GM18507 (cell line): Measurements from ENCODE around the gene TLK1.

Experiments used
- DNase-seq: peaks from one replicate; pipeline ENCODE4 v3.0.0; 2011; ENCODE audit warnings: low read depth; ENCODE audit not compliant: insufficient read length; ENCODE audit errors: extremely low spot score
- FAIRE-seq: peaks from 2 replicates; lab custom pipeline; 2011; peaks lifted over from hg19 to GRCh38; lab: Jason Lieb, UNC

Gene TLK1

GRCh38 chr2:171036532-171036931, 124.2 kb downstream of the TLK1 start:
- DNase-seq, result no peak
- no peak for FAIRE-seq

GRCh38 chr2:171034315-171034714, 126.4 kb downstream of the TLK1 start:
- DNase-seq (no peak), FAIRE-seq (no peak)

- DNase-seq (no peak), FAIRE-seq (no peak)
These were observed 135.5 kb downstream of the TLK1 start for GRCh38 chr2:171025214-171025613.

DNA sequence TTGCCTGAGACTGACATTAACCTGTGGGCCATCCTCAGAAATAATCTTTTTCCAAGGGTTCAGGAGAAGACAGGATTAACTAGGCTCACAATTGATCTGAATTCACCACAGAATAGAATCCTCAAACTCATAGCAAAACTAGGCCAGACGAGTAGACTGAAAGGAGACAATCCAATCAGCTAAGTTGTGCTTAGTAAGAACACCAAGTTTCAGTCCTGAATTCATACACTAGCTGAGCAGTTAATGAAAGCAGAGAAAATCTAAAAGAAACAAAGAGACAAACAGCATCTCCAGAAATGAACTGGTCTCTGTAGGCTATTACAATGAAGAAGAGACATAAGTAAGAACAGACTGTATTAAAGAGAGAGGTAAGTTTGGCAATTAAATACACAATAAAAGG, 142.2 kb downstream of the TLK1 start:
- DNase-seq, result no peak

GRCh38 chr2:171016125-171016524, 144.6 kb downstream of the TLK1 start:
- DNase-seq (no peak), FAIRE-seq (no peak)

More for the DNA sequence above, 142.2 kb downstream of the TLK1 start:
- peak; percentile 65 for FAIRE-seq

DNA sequence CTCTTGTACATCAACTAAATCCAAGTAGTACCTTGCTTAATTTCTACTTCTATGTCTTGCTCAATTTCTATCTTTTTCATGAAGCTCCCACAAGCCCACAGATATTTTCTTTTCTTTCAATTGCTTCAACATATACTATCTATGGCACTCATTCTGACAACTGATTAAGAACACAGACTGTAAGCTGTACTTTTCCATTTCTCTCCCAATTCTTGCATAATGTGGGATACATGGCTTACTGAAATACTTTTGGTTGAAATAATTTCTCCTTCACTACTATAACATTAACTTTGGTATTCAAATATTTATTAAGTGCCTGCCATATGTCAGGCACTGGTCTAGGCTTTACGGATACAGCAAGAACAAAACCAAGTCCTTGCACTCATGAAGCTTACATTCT, 146.8 kb downstream of the TLK1 start:
- DNase-seq (no peak), FAIRE-seq (no peak)

GRCh38 chr2:171009386-171009785, 151.3 kb downstream of the TLK1 start:
- FAIRE-seq, result no peak
- DNase-seq, result no peak

DNA sequence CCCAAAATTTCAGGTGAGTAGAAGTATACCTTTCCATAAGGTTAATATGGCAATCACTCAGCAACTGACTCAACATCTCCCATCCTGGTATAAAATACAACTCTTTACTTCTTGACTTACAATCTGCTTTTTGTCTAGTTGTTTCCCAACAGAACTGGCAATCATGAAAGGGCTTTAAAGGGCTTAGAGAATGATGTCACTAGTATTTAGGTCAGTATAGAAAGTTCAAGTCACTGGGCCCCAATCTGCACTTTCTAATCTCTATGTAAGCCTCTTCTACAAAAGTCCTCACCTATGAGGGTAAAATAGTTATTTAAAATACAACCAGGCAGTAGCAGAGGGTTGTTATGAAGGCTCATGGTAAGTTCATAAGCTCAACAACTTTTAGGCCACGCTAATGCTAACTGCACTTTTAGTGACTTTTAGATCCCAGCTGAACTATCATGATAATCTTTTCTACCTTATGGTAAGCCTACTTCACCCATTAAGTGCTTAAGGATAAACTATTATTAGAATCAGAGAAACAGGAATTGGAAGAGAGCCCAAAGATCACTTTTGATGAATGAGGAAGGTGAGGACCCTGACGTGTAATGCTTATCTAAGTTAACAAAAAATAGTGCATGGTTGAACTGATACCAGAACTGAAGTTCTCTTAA, 152.0 kb downstream of the TLK1 start:
- no peak for DNase-seq
- no peak for FAIRE-seq

DNA sequence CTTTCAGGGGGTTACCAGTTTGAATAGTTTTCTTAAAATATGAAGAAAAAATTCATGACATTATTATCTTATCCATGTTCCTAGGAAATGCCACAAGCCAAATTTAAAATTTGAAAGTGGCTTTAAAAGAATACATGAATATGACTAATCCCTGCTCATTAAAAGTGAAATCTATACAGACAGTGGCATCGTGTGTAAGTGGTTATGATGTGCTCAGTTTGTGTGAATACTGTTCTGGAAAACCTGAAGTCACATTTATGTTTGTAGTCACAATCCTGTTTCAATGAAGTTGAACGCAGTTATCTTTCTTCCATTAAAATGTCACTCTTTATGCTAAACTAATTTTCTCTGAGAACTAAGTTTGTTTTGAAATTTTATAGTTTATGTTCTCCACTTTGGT, 155.9 kb downstream of the TLK1 start:
- DNase-seq (no peak), FAIRE-seq (no peak)

DNA sequence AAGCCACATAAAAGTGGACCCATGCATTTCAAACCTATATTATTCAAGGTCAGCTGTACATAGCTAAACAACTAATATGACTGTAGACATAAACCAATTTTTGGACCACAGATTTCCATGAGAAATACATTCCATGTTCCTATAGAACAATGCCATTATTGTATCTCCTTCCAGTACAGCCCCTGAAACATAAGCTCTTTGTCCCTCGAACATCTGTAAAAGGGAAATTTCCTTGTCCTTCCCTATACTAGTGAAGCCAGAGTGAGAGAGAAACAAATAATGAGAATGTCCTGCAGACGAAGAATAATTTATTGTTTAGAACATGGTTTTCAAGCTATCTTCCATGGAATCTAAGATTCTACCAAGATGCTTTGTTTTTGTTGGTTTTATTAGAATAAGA, 156.3 kb downstream of the TLK1 start:
- DNase-seq (no peak), FAIRE-seq (no peak)

- DNase-seq (no peak), FAIRE-seq (no peak)
These were observed 161.0 kb downstream of the TLK1 start for GRCh38 chr2:170999654-171000053.

- DNase-seq, result no peak
- no peak for FAIRE-seq
These were observed 162.6 kb downstream of the TLK1 start for GRCh38 chr2:170997893-170998597.

DNA sequence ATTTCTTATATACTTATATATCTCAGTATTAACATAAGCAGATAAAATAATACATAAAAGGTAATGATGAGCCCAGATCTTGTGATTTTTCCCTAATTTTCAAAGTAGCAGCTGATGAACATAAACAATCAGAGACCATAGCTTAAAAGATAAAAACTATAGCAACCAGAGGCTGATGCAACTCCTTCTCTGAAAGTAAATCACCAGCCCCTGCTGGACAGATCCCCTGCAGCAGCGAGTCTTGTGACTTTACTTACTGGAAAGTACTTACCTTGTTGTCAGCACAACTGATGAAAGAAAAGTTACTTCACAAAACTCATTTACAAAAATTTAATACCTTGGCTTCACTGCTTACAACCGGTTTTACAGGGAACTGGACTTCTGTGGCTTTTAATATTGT, 164.4 kb downstream of the TLK1 start:
- DNase-seq (no peak), FAIRE-seq (no peak)

GRCh38 chr2:170991398-170992182, 169.1 kb downstream of the TLK1 start:
- FAIRE-seq (peak; percentile 52), DNase-seq (no peak)

DNA sequence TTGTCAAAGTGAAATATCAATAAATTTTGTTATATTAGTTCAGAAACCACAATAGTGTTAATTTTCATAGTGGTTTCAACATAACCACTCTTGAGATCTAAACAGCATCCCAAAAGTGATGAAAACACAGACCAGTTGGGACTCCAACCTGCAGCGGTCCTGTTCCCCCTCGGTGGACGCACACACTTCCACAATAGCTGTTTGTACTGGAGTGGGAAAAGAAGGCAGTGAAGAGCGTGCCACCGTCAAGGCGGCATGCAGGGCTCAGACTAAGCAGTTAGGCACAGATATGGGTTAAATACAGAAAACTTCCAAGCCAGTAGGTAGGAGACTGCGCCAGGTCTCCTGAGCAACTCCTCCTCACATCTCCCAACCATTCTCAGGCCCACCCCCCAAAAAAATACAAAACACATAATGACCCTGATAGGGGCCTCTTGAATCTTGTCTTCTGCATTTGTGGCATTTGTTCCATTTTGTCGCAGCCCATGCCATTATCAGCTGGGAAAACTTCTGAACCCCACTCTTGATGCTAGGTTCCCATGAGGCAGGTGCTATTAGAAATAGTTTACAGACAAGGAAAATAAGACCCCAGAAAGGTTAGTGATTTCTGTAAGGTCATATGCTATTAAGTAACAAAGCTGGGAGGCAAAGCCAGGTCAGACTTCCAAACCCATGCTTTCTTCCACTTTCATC, 174.0 kb downstream of the TLK1 start:
- DNase-seq (no peak), FAIRE-seq (no peak)

DNA sequence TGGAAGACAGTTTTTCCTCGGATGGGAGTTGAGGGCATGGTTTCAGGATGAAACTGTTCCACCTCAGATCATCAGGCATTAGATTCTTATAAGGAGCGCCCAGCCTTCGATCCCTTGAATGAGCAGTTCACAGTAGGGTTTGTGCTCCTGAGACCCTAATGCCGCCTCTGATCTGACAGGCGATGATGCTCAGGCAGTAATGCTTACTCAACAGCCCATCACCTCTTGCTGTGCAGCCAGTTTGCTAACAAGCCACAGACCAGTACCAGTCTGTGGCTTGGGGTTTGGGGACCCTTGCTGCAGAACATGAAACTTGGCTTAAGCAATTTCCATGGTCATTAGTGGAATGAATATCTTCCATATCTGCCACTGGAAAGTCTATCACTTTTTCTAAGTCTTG, 175.3 kb downstream of the TLK1 start:
- no peak for FAIRE-seq

GRCh38 chr2:170984079-170984478, 176.6 kb downstream of the TLK1 start:
- FAIRE-seq (no peak), DNase-seq (no peak)

More for the DNA sequence above, 175.3 kb downstream of the TLK1 start:
- no peak for DNase-seq

DNA sequence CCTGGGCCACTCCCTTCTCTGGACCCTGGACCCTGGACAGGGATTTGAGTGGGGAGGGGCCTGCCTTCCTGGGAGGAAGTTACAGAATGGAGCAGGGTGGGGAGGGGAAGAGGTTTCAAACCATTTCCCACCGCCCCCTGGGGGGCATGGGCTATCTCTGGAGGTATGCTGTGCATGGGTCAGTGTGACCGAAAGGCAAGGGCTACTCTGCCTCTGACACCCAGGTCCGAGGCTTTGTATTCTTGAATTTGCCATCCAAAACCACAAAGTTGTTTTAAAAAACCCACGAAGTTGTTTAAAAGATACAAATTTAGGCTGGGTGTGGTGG, 184.8 kb downstream of the TLK1 start:
- DNase-seq (no peak), FAIRE-seq (no peak)

GRCh38 chr2:170975127-170975942, 185.4 kb downstream of the TLK1 start:
- no peak for FAIRE-seq
- no peak for DNase-seq
